Measurements from ENCODE around the gene ZBTB44.
"Not testable (repeated sequence)": the region's sequence is repeated elsewhere in the genome, so short reads cannot be mapped to it uniquely, and the experiment has no call there.

Gene ZBTB44

DNA sequence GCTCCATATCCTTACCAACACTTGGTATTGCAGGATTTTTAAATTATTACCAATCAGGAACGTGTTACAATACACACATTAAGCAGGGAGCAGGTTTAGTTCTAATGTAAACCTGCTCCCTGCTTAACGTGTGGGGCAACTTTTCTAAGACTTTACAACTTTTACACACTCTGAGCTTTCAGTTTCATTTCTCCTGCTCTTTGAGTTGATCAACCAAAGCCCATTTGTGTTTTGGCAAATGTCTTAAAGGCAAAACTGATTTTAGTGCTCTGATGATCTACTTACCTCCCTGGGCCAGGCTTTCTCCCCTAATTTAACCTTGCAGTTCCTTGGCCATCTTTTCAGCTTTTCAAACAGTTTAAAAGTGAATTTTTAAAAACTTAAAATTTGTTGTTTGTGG, 70.9 kb downstream of the ZBTB44 start:
- H3K4me1 Mint-ChIP-seq = peaks cover 59% of the 10 kb centered on the region
- peaks cover 7% of the 10 kb centered on the region for H3K36me3 Mint-ChIP-seq
- no peak overlapping the region for H3K27ac Mint-ChIP-seq
- H3K9me3 Mint-ChIP-seq = no peaks in the 10 kb centered on the region
- no peak overlapping the region for H3K4me3 Mint-ChIP-seq
- H3K27me3 Mint-ChIP-seq = no peaks in the 10 kb centered on the region

DNA sequence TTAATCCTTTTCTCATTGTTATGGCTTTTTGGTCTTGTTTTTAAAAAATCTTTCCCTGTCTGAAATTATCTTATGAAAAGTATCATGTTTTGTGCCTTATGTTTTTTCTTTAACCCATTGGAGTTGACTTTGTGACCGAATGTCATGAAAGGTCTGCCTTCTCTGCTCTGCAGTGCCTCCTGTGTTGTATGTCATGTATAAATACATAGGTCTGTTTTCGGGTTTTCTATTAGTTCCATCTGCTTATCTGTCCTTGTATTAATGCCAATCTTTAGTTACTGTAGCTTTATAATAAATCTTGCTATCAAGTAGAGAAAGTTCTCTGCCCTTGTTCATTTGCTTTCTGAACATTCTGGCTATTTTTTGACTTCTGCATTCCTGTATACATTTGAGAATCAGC, 73.0 kb downstream of the ZBTB44 start:
- Mint-ChIP-seq H3K36me3 (peaks cover 9% of the 10 kb centered on the region), H3K4me1 (peaks cover 44% of the 10 kb centered on the region), H3K27ac (no peak overlapping the region), H3K9me3 (no peaks in the 10 kb centered on the region), H3K4me3 (no peak overlapping the region), H3K27me3 (no peaks in the 10 kb centered on the region)

DNA sequence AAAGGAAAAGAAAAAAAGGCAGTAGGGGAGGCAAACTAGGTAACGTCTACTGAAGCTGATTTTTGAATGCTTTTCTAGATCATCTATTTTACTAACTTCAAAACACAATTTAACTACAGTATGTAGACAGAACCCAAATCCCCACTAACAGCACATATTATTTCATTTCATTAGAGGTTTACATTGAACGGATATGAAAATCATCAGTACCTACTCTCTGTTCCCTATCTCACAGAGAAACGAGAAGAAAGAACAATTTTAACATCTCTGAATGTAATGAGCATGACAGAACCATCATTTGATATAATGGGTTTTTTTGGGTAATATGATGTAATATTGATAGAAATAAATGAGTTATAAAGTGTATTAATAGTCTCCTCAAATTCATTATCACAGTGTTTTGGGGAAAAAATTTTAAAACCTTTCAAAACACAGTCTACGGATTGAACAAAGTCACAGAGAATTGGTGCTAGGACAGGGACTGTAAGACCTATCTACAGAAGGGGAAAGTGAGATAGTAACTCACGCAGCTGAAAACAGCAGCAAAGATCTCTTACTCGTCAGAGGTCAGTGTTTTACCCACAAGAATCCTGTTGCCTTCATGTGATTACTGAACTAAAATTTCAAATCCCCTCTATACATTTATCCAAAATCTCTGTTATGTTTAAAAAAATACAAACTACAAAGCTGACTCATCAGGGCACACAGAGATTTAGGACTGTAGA, 77.3 kb downstream of the ZBTB44 start:
- Mint-ChIP-seq H3K27ac (no peak overlapping the region), H3K36me3 (peaks cover 4% of the 10 kb centered on the region), H3K4me3 (no peak overlapping the region), H3K27me3 (no peaks in the 10 kb centered on the region), H3K4me1 (peaks cover 10% of the 10 kb centered on the region), H3K9me3 (no peaks in the 10 kb centered on the region)

DNA sequence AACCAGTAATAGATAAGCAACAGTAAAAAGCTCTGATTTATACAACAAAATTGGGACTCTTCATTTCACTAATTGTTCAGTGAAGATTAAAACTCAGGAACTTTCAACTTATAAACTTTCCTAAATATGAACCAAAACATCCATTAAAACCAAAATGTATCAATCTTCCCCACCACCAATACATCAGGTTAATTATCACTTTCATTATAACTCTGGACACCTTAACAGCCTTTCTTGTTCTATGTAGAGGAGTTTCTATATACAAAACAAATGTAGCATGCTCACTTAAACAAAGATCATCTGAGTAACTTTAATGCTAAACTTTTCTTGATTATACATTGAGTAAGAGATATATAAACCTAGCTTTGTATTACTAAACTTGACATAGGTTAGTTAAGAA, 80.4 kb downstream of the ZBTB44 start:
- Mint-ChIP-seq H3K36me3 (peaks cover 9% of the 10 kb centered on the region), H3K4me1 (no peaks in the 10 kb centered on the region), H3K9me3 (no peaks in the 10 kb centered on the region), H3K4me3 (no peak overlapping the region), H3K27me3 (no peaks in the 10 kb centered on the region), H3K27ac (no peak overlapping the region)

DNA sequence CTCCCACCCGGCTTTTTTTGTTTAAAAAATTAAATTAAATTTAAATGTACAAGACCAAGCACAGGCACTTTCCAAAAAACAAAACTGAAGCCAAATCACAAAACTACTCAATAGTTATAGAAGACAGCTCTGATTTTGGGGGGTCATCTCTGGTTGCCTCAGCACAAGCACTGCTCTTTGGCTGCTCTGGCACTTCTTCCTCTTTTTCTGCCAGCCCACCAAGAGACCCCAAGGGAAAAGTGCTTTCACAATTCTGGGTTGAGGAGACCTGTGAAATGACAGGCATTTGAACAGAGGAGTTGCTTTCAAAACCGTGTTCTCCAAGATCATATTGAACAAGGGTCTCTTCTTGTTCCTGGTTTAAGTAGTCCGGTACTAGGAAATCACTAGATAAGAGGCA, 80.8 kb downstream of the ZBTB44 start:
- H3K9me3 Mint-ChIP-seq, H3K27me3 Mint-ChIP-seq, H3K36me3 Mint-ChIP-seq, H3K4me1 Mint-ChIP-seq, H3K4me3 Mint-ChIP-seq, H3K27ac Mint-ChIP-seq: not testable (repeated sequence)

DNA sequence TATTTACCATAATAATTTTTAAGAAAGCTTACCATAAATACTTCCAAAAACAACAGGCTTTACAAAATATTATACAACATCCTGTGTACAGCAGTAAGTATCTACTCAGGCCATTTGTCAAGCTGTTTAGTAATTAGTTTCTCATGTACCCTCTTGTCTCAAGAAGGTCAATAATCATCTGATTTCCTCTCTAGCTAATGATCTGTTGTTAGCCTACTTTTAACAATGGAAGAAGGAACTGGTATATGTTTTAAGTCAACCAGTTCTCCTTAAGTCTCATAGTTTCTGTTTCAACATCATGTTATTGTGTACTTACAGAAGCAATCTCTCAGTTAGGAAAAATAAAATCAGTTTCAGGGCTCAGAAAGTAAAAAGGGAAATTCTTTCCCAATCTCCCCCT, 81.2 kb downstream of the ZBTB44 start:
- H3K4me3 Mint-ChIP-seq, H3K27ac Mint-ChIP-seq, H3K4me1 Mint-ChIP-seq, H3K36me3 Mint-ChIP-seq, H3K27me3 Mint-ChIP-seq, H3K9me3 Mint-ChIP-seq: not testable (repeated sequence)

DNA sequence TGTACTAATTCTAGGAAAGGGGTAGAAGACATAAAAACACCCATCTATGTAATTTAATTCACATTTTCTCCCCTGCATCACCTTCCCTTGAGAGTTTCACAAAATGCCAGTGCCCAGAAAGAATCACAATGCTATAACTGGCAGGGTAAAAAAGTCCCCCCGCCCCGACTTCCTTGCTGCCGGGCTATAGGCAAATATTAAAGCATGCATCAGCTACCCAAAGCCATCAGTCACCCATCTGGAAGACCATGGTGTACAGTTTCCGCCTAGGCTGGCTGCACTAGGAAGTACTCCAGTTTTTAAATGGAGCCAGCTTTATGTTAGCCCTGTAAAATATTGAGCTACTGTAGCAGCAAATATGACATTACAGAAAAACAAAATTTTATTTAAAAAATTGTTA, 87.3 kb downstream of the ZBTB44 start:
- Mint-ChIP-seq H3K27me3 (no peaks in the 10 kb centered on the region), H3K27ac (no peak overlapping the region), H3K4me1 (peaks cover 4% of the 10 kb centered on the region), H3K36me3 (peaks cover 5% of the 10 kb centered on the region), H3K4me3 (no peak overlapping the region), H3K9me3 (no peaks in the 10 kb centered on the region)

DNA sequence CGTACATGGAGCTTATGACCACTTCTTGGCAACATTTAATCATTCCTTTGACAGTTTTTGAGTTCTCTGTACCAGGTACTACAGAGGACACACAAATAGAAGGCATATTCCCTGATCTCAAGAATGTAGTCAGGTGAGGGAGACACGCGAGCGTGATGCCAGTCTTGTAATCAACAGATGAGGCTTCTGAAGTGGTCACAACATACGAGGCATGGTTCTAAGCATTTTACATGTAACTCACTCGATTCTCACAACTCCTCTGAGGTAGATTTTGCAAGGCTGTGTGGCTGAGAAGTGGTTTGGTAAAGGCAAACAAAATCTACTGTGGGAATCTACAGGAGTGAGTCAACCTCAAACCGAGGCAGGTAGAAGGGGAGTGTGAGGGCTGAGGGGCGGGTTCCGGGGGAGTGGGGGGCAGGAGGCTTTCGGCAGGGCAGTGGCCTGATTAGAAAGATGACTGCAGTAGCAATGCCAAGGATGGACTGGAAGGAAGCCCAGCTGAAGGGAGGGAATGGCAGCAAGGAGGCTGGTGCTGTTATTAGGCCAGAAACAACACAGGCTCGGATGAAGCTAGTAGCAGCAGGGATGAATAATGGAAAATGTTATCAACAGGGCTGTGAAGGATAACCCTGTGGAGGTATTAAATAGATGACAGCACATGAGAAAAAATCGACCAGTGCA, 91.3 kb downstream of the ZBTB44 start:
- Mint-ChIP-seq H3K27ac (peak overlapping the region; percentile 30), H3K9me3 (no peaks in the 10 kb centered on the region), H3K27me3 (no peaks in the 10 kb centered on the region), H3K36me3 (no peaks in the 10 kb centered on the region), H3K4me3 (no peak overlapping the region), H3K4me1 (peaks cover 4% of the 10 kb centered on the region)

DNA sequence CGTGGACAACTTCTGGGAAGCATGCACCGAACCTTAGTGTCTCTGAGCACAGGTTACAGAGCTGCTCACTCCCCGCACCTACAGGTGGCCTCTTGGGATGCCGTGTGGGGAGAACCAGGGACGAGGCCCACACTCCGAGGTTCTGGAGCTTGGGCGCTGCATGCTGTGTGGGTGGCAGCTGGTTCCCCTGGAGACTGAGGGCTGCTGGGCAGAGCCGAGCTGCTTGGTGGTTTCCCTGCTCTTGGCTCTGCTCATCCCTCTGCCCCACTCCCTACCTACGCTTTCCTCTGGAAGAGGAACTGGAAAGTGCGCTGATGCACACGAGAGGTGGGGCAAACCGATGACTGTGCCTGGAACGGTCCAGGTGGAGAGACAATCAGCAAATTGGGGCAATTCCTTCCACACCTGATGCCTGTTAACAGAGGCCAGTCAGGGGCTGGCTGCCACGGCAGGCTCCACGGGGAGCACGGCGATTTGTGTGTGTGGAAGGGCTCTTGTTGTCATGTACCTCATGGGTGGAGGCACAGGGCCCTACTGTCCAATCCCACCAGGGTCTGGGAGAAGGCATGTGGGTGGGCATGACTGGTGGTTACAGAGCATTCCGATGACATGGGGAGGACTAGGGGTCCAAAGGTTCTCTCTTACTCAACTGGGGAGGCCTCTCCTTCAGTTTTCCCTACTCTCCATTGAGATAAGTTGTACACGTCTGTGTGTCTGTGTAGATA, 94.2 kb downstream of the ZBTB44 start:
- peaks cover 4% of the 10 kb centered on the region for H3K4me1 Mint-ChIP-seq
- no peaks in the 10 kb centered on the region for H3K36me3 Mint-ChIP-seq
- H3K27ac Mint-ChIP-seq = no peak overlapping the region
- H3K4me3 Mint-ChIP-seq = no peak overlapping the region
- no peaks in the 10 kb centered on the region for H3K9me3 Mint-ChIP-seq
- no peaks in the 10 kb centered on the region for H3K27me3 Mint-ChIP-seq

DNA sequence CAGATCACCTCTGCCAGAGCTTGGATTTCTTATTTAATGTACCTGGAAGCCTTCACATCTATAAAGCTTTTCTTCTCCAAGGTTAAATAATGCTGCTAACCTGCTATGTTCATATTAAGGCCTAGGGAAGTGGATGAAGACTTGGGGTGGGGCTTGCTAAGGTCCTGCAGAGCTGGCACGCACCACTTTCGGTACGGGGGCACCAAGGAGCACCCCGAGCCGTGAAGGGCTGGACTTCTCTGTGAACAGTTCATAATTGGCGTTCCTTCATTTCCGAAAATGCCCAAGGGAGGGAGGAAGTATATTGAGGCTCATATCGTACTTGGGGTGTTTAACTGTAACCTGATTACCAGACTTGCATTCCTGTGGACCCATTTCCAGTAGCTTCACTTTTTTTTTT, 95.6 kb downstream of the ZBTB44 start:
- Mint-ChIP-seq H3K27me3 (no peaks in the 10 kb centered on the region), H3K27ac (no peak overlapping the region), H3K4me3 (no peak overlapping the region), H3K36me3 (no peaks in the 10 kb centered on the region), H3K9me3 (no peaks in the 10 kb centered on the region), H3K4me1 (peaks cover 4% of the 10 kb centered on the region)

DNA sequence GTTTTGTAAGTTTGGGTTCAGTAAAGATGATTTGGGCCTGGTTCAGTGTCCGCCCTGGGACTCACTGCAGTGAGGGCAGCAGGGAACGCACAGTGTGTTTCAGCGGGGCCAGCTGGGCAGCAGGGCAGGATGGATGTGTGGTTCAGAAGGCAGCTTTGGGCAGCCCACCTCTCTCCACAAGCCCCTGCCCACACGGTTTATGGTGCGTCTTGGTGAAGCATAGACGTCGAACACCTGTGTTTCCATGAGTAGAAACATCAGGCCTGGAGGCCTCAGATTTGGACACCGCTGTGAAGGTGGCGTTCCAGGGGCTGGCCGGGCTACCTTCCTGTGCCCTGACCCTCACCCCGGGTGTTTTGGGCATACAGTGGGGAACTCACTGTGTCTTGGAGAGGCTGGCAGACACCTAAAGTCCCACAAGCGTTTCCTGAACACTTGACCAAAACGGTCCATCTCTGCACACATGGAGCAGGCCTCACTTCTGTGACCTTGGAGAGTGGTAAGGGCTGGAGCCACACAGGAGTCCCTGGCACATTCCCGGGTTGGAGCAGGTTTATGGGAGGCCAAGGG, 96.1 kb downstream of the ZBTB44 start:
- no peaks in the 10 kb centered on the region for H3K27me3 Mint-ChIP-seq
- peaks cover 4% of the 10 kb centered on the region for H3K4me1 Mint-ChIP-seq
- no peak overlapping the region for H3K4me3 Mint-ChIP-seq
- H3K36me3 Mint-ChIP-seq = no peaks in the 10 kb centered on the region
- H3K27ac Mint-ChIP-seq = no peak overlapping the region
- no peaks in the 10 kb centered on the region for H3K9me3 Mint-ChIP-seq

DNA sequence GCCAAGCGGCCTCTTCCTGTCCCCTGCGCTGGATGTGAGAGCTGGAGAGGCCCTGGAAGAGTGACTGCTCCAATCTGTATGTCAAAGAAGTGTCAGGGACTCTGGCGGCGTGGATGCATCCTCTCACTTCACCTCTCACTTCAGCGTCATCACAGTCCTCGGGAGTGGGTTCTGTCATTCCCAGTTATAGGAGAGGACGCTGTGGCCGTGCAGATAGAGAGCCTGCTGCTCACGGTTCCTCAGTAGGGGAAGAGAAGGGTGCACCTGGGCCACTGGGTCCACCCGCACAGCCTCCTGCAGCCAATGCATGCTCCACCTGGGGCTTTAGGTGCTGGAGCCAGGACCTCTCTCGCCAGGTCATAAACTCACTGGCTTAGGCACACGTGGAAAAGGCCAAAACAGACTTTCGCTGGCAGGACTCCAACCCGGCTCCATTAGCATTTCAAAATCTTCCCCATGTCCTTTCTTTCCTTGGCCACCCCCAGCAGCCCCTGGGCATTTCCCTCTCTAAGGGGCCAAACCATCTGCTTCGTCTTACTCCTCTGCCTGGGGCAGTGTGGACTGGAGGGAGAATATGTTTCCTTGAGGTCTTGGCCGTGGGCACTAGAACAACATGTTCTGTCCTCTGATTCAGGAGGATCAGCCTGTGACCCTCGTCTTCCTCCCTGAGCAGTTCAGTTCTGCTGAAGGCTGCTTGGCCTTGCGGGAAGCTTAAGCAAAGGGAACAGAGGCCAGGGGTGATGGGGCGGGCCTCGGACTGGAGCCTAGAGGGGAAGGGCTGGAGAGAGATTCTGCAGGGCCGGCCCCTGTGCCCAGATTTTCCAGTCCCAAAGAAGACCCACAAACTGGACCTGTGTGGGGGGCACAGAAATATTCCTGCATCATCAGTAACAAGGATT, 97.3 kb downstream of the ZBTB44 start:
- H3K36me3 Mint-ChIP-seq = no peaks in the 10 kb centered on the region
- no peaks in the 10 kb centered on the region for H3K9me3 Mint-ChIP-seq
- H3K4me3 Mint-ChIP-seq = no peak overlapping the region
- no peaks in the 10 kb centered on the region for H3K4me1 Mint-ChIP-seq
- no peak overlapping the region for H3K27ac Mint-ChIP-seq
- H3K27me3 Mint-ChIP-seq = no peaks in the 10 kb centered on the region

DNA sequence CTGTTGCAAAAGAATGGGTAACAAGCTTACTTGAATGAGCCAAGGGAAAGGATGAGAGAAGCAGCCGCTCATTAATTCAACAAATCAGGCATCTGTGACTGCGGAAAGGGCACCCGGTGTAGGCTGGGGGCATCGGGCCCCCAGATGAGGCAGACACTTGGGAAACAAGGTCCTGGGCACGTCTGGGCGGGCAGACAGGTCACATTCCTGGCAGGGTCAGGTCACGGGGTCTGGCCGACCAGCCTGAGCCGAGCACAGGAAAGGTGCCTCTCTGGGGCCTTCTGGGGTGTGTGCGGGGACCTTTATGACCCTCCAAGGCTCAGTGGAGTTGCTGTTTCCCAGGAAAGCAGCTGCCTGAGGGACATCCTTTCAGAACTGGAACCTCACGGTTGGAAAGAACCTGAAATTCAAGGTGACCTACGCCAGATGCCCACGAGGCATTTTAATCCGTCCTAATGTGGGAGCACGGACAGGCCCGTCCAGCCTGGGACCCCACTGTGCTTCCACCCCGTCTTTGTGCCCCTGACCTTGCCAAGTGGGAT, 98.1 kb downstream of the ZBTB44 start:
- H3K4me1 Mint-ChIP-seq = no peaks in the 10 kb centered on the region
- H3K4me3 Mint-ChIP-seq = no peak overlapping the region
- no peak overlapping the region for H3K27ac Mint-ChIP-seq
- no peaks in the 10 kb centered on the region for H3K27me3 Mint-ChIP-seq
- no peaks in the 10 kb centered on the region for H3K36me3 Mint-ChIP-seq
- H3K9me3 Mint-ChIP-seq = no peaks in the 10 kb centered on the region

DNA sequence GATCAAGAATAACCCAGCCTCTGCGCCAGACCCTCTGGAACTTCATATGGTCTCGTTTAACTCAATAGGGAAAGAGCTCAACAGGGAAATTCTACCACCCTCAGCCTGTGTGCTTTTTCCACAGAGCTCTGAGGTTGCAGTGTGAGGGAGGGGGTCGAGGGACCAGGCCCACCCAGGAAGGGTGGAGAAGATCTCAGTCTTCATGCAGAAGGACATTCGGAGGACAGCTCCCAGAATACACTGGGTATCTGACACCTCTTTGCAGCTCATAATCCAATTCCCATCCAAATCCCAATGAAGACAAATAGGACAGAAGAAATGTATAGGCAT, 98.5 kb downstream of the ZBTB44 start:
- H3K27ac Mint-ChIP-seq = no peak overlapping the region
- H3K4me3 Mint-ChIP-seq = no peak overlapping the region
- H3K9me3 Mint-ChIP-seq = no peaks in the 10 kb centered on the region
- no peaks in the 10 kb centered on the region for H3K36me3 Mint-ChIP-seq
- H3K4me1 Mint-ChIP-seq = no peaks in the 10 kb centered on the region
- H3K27me3 Mint-ChIP-seq = no peaks in the 10 kb centered on the region

DNA sequence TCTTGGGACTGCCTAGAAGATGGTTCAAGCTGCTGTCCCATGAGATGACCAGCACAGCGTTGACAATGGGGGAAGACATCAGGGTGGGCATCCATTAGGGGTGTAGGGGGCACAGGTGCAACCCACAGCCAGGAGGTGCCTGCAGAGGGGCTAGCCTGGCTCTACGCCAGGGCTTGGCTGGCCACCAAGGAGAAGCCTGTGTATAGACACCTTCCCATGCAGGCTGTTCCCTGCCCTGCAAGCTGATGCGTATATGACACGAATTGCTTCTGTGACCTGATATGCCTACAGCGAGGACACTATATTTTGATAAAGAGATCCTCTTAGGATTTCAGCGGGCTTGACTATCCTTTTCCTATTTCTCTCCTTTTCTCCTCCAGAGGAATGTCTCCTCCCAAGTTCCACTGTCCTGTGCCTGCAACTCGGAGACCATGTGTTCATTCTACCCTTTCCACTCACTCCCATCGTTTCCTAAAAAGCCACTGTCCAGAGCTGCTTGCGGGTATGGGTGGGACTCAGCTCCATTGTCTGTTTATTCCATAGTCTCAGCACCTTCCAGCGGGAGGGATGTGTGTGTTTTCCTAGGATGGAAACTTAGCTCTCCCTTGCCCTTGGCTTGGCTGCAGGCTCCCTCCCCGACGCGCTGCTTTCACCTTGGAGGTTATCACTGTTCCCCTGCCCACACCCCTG, 99.0 kb downstream of the ZBTB44 start:
- no peak overlapping the region for H3K4me3 Mint-ChIP-seq
- no peak overlapping the region for H3K27ac Mint-ChIP-seq
- H3K27me3 Mint-ChIP-seq = no peaks in the 10 kb centered on the region
- no peaks in the 10 kb centered on the region for H3K4me1 Mint-ChIP-seq
- H3K9me3 Mint-ChIP-seq = no peaks in the 10 kb centered on the region
- no peaks in the 10 kb centered on the region for H3K36me3 Mint-ChIP-seq
